HG03521 (cell line): Measurements from ENCODE around the gene RIT2.

Experiments
- ATAC-seq: cut with Tn5 transposase; IDR thresholded peaks from one replicate; pipeline ENCODE4 v1.9.1; 2021; ENCODE audit warnings: mild to moderate bottlenecking, moderate library complexity; ENCODE audit not compliant: unreplicated experiment

Gene RIT2

DNA sequence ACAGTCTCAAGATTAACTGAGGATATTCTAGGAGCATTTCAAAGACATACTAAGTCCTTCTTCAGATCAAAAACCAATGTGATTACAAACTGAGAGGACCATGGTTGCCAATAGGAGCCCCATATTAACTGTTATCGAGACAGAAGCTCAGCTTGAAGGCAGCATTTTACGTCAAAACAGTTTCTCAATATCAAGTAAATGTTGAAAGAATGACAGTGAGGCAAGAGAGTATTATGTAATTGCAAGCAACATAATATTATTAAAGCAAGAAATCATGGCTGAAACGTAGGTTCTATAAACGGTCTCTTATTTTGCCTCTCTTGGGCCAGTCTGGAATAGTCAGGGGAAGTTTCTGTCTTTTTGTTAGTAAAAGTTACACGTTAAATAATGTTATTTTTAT is 22.9 kb downstream of the RIT2 start:
- ATAC-seq: no peak

DNA sequence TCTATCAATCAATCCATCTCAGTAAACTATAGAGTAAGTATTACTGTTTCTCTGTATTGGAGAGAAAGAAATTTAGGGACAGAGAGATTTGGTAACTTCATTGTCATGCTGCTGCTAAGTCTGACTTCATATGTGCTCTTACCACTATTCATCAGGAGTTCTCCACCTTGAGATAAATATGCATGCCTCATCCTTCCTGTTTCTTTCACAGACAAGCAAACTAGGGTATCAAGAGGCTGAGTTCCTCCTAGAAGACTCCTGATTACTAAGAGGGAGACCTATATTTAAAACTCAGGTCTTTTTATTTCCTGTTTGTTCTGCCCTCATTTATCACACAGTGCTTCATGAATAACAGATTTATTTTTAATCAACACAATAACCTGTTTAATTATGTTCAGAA is 34.1 kb downstream of the RIT2 start:
- ATAC-seq: no peak

DNA sequence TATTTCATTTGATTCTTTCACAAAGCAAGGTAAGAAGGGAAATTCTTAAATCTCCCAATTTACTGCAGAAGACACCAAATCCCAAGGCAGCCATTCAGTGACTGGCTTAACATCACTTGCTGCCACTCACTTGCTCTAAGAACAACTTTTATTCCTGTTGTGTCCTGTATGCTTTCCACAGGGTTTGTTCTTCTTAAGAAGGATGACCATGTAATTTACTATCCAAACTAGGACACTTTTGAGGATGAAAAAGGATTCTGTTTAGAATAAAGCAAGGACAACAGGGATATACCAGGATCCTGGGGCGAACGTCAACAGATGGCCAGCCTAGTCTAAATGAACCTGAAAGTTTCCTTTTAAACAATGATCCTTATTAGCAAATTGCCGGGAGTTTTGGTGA is 34.8 kb downstream of the RIT2 start:
- ATAC-seq: no peak

DNA sequence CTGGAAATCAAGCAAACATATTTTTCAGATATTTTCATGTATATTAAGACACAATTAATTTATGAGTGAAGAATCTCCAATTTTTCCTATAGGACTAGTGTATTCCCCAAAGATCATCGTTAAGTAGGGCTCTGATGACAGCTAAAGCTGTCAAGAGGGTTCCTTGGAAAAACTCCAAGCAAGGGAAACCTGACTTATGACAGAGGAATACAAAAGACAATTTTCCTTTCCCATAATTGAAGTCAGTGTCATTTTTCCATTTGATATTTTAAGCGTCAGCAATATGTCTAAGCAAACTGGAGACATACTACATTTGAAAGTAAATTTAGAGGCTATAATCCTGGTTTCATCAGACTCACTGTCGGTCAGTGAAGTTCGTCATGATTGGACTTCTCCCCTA is 36.1 kb downstream of the RIT2 start:
- ATAC-seq: no peak

DNA sequence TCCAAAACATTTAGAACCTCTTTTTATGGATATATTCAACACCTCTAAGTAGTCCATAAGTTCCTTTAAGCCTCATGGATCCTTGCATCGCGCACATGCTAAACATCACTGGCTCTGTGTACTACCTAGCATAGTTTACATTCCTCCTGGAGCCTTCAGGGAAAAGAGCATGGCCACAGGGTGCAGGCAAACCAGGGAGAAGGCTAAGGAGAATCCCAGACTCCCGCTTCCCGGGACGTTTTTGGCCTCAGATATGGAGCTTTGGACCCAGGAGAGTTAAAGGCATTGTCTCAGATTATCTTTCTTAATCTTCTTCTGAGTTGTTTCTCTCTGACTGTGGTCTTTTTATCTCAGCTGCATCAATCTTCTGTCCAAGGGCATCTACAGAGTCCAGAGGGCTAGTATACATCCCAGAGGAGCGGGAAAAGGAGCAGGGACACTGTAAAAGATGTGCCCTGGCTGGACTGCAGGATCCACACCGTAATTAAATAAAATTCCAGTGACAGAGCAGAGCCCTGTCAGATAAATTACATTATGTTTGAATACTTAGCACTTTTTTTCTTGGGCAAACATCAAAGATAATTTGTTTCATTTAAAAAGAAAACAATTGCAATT is 36.9 kb downstream of the RIT2 start:
- no peak for ATAC-seq

DNA sequence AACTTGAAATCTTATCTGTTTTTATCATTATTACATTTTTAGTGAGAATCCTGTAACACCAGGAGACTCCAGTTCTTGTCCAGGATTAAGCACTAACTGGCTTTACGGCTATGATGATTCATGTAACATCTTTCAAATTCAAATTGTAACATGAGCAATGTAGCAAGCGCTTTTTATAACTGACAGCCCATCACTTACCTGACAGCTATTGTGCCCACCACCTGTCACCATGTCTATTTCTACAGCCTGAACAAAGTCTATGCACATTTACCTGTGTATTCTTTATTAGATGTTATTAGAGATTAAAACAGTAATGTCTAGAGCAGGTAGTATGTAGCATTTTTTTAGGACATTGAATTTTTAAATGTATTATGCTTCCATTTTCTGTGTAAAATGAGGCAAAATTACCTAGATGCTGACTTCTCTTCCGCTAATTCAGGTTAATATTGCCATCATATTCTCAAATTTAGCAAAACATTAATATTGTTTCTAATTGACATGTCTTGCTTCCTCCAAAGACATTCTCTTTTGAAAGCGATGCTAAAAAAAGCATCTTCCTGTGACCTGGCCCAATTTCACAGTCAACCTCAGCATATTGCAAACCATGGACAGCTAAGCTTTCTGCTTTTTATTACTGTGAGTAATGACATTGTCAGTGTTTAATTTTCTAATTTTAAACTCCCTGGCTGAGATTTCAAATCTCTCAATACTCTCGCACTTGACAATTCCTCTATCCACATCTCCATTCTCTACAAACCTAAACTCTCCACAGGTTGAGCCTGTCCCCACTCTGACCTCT is 37.8 kb downstream of the RIT2 start:
- ATAC-seq: no peak

DNA sequence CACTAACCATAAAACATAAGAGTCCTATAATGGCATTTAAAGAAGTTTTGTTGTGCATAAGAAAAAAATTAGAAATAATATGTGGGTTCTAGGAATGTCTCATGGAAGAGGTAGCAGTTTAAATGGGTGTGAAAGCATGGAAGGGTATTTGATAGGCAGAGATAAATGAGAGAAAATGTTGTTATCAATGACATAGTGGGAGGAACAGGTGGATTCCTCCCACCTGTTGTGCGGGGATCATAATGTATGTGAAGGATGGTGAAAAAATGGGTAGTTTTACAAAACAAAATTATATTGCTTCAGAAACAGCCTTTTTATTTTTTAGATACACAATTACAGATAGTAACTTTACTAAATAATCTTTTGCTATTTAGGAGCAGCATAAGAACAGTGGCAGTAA is 41.7 kb downstream of the RIT2 start:
- ATAC-seq: no peak

DNA sequence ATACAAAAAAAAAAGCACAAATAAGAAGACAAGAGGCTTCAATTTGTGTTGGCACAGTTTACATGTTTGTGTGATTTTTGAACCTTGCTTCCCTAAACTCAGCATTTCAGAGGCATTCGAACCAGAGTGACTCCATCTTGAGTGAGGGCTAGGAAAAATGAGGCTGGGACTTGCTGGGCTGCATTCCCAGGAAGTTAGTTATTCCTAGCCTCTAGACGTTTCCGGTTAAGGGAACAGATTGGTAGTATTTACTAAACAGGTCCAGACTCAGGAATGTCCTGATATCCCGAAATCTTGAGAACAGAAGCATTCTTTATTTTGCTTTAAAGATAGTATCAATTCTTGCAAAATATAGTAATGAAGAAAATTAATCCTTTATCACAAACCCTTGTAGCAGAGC is 46.7 kb downstream of the RIT2 start:
- ATAC-seq: no peak

DNA sequence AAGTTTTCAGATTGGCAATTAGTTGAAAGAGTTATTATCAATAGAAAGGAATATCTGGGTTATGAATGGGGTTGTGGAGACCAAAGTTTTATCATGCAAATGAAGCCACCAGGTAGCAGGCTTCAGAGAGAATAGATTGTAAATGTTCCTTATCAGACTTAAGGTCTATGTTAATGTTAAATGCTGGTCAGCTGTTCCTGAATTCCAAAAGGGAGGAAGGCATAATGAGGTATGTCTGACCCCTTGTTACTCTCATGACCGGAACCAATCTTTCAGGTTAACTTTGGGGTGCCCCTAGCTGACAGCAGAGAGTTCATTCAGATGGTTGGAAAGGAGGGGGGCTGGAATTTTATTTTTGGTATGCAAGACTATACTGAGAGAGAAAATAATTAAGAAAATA is 47.9 kb downstream of the RIT2 start:
- ATAC-seq: no peak

DNA sequence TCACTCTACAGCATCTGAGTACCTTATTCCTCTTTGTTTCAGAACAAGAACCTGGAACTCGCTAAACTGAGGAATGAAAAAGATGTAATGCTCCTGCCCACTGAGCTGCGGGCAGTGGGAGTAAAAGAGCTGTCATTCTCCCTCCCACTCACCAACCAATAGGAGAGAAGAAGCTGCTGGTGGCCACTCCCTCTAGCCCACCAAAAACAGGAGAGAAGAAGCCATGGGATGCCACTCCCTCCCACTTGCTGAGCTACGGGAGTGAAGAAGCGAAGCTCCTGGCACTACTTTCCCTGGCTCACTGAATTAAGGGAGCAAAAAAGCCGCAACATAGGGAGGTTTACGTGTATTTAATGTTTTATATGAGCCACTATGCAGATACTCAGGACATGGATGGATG is 53.7 kb downstream of the RIT2 start:
- no peak for ATAC-seq

DNA sequence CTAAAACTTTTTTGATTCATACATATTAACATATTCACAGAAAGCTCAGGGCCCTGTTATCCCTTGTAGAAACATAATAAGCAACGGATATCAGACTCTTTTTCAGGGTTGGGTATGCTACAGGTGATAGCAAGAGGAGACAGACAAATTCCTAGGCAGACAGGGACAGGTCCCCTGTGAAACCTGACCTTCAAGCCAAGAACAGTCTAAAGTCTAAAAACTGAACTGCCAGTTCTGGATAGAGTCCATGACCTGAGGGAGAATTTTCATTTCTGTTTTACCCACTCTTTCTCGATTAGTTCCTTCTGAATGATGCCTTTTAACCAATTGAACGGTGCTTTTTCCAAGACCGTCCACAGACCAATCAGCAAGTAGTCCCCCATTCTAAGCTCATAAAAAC is 54.2 kb downstream of the RIT2 start:
- ATAC-seq: no peak

DNA sequence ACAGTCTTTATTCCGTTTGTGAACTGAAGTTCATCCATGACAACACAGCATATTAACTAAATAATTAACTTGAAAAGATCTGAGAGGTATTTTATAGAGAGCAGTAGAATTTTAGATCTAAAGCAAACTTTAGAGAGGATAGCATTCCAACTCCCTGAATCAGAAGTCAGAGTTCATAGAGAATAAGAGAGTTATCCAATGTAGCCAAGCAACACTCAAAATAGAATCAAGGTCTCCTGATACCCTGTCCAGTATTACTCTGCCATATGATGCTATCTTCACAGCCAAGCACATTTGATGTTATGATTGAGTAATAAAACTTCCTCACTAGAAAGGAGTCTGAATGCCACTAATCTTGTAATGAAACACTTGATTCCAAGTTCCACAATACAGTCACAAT is 55.5 kb downstream of the RIT2 start:
- no peak for ATAC-seq

DNA sequence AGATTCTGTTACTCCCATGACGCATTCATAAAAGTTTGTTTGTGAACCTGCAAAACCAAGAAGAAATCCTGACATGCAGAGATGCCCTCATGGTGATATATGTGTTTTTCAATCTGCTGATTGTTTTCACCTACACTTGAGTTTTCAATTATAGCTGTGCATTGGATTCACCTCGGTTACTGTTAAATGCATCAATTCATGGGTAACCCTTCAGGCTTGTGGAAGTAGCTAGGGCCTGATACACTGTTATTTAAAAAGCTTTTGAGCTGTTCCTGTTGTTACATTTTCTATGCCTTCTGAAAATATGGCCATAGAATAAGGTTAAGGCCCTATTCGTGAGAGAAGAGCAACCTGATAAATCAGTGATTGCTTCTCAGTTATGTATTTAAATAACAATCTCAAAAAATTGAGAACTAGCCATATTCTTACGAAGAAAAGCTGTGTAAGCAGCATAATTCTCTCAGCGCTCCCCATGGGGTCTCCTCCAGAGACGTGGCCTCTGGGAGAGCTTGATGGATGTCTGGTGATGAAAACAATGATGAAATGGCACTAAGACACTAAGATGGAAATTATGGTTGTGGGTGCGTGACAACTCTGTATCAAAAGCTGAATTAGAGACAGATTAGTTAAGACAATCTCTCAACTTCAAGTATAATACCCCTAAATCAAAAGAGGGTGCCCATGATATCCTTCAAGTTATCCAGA is 60.5 kb downstream of the RIT2 start:
- ATAC-seq: no peak

DNA sequence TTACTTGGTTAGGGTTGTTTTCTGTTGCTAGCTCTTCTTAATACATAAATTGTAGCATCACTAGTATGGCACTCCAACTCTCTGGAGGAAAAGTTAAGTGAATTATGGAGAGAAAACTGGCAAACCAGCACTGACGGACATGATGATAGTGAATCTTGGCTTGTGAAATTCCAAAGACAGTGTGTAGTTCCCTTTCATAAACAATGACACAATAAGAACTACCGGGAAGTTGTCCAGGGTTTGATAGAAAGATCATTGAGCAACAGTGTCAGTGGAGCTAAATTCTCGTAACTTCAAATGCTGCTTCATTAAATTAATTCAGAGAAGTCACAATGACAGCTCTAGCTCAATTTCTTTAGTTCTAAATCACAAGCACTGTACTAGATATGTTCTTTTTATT is 66.5 kb downstream of the RIT2 start:
- no peak for ATAC-seq

DNA sequence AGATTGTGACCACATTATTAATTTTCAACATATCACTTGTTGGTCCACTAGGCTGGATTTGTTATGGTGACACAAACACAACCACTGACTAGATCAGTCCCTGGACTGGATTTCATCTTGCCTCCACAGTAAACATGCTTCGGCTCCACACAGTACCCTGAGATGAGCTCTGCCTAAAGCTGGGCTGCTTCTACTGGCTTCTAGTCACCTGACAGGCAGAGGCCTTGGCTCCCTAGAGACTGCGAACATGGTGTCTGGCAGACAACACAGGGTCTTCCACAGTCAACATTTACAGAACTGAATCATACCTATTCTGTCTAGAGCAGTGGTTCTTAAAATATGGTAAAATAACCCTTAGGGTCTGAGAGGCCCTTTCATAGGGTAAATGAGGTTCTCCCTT is 69.2 kb downstream of the RIT2 start:
- ATAC-seq: no peak

DNA sequence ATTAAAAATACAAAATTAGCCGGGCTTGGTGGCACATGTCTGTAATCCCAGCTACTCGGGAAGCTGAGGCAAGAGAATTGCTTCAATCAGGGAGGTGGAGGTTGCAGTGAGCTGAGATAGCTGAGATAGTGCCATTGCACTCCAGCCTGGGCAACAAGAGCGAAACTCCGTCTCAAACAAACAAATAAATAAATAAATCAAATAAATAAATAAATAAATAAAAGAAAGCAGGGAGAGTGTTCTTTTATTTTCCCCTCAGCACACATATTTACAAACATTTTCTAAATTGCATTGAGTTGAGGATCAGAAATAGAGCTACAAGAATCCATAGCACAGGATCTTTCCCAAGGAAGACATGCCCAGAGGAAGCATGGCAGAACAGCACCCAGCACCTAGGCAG is 71.9 kb downstream of the RIT2 start:
- no peak for ATAC-seq

DNA sequence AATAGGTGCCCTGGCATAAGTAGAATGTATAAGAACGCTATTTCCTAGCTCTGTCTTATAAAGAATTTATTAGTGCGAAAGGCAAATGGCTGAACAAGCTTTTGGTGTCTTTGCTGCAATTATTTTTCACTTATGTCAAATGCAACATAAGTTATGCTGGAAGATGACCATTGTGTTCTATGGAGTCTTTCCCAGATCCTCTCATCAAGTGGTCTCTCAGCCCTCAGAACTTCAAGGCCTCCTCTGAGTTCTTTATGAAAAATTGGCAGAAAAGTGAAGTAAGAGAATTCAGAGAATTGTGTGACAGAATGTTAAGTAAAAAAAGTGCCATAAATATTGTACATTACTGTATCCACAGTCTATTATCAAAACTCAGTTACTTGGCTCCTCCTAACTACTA is 75.2 kb downstream of the RIT2 start:
- ATAC-seq: no peak

DNA sequence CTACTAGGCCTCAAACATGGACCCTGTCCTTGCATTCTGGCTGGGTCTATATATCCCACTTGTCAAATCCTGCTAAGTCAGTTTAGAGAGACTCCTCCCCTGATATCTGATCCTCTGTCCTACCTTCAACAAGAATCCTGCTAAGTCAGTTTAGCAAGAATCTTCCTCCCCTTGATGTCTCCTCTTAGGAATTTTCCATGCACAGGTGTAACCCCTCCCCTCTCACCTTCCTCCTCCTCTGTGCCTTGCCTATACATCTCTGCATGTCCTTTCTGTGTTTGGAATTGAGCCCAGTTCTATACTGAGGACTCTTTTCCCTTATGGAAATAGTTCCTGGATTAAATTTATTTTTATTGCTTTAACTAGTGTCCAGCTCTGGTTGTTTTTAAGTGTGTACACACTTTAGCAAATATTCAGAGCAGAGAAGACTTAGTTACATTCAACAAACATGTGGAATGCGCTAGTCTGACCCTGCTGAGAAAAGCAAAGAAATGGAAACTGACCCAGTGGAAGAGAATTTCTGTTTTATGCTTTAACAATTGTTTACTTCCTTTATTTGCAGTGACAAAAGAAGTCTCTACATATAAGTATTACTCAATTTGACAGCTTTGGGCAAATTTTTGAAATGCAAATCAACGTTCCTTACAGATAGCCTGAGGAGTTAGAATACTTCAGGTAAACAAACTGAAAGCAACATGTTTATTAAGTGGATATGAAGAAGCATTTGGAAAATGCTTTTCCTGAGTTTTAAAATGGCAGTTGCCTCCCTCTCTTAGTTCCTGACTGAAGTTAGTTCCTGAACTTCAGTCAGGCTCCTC is 80.6 kb downstream of the RIT2 start:
- ATAC-seq: no peak

DNA sequence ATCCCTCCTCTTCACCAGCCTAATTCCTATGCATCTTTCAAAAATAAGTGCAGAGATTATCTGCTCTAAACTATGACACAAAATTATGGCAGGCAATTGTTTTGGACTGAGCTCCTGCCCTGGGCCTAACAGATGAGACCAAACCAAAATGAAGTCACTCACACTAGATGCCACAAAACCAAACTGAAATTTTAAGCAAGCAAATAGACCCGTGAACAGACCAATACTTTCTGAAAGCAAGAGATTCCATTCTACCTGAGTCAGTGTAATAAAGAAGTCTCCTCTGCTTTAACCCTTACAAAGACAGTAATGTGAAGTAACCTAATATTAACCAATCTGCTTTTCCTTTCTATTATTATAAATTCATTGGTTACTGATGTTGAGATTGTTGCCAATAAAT is 84.3 kb downstream of the RIT2 start:
- ATAC-seq: no peak

DNA sequence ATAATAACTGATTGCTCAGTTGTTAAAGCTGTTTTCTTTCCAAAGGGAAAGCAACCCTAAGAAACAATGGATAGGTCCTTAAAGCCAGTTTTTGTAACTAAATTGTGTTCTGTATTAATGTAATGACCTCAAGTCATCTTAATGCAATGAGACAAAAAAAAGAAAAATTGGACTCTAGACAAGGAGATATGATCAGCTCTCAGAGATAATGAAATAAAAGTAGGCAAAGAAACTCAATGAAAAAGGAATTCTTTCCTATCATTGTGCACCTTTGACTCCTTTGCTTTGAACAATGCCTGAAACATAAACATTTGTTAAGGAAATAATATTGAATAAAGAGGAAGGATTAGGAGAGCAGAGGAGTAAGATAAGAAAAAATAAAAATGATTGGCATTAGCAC is 86.1 kb downstream of the RIT2 start:
- ATAC-seq: no peak

DNA sequence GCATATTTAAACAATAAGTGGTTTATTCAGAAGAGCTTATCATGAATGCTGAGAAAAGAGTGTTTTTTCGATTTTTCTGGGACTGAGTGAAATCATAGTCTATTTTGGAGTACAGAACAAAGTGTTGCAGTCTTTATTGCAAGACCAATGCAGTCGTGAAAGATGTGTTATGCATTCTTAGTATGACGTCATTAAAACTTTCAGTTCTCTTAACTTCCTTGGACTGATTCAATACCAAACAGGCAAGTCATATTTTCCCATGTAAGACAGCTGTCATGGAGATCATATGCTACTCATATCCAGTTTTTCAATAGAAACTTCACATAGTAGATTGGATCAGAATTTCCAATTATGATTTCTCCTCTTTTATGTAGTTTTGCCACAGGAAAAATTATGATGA is 92.6 kb downstream of the RIT2 start:
- no peak for ATAC-seq
